Lung microvascular endothelial cell (primary cell): ENCODE data around the gene DRGX. TPM values are rescaled to one million over a fixed set of nuclear protein-coding genes. Genes with fewer than 3 reads are reported as not detected.
A peak's percentile ranks its signal among the peaks of the same experiment; 100 is the strongest.

Experiments used
- DNase-seq, 2 donors: peaks; one replicate each; pipeline versions ENCODE4 v3.0.0 to v3.0.0-alpha.2; 2010; ENCODE audit warnings: low read depth in 2 of 2
- total RNA-seq: library from RNA; depleted of rRNA; stranded (reverse); fragments of >200 nt; gene quantifications from 2 replicates; pipeline ENCODE4 v1.2.1, GENCODE V29; 2014

The DRGX gene
- total RNA-seq, 1 donor from 2014 or later, result not detected

DNA sequence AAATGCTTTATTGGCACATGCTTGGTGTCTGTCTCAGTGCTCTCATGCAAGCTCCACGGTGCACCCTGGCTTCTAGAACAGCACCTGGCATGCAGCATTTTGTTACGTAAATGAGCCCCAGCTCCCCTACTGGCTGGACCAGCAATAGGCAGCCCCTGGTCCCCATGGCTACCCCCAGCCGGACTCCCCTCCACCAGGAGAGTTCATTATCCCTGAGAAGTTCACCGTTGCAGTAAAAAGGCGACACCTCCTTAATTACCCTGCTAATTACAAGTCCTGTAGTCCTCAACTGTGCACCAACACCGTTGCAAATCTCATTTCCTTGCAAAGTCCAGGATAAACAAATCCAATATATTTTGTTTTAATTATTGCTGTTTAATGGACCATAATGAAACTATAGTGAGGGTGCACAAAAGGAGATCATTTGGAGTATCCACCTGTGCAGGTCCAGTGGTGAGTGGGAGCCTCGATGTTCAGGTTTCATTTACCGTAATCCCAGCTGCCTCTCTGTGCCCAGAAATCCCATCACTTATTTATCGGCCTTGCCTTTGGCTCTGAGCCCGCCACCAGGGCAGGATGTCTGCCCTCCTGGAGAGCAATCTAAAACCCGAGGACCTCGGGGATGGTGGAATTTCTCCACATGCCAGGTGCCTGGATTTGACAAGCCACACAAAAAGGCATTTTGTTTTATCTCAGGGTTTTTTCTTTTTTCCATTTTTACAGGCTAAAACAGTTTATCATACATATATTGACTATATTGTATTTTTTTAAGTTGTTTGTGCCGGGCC is 12.8 kb upstream of the DRGX start:
- peak; percentile 10 to 25 for DNase-seq

DNA sequence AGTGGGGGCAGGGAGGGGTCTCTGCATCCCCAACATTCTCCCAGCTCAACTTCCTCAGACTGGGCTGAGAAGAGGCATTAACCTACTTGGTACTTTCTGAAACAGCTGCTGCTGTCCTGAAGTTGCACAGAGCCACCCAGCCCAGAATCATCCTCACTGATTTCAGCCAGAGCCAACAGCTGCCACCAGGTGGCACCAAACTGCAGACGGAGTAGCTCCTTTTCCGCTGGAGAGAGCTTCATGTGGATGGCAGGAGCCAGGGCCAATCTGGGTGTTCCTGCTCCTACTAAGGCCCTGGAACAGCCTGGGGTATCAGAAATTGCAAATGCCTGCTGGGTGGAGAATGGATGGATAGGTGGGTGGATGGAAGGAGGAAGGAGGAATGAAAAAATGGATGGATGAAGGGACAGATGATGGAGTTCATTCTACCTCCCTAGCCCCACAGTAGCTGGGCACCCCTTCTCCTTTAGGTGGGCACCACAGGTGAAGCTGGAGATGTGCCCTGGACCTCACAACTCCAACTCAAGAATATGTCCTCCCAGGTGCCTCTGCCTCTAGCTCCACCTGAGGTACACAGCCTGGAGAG is 11.8 kb upstream of the DRGX start:
- DNase-seq, result peak; percentile 75 to 80

DNA sequence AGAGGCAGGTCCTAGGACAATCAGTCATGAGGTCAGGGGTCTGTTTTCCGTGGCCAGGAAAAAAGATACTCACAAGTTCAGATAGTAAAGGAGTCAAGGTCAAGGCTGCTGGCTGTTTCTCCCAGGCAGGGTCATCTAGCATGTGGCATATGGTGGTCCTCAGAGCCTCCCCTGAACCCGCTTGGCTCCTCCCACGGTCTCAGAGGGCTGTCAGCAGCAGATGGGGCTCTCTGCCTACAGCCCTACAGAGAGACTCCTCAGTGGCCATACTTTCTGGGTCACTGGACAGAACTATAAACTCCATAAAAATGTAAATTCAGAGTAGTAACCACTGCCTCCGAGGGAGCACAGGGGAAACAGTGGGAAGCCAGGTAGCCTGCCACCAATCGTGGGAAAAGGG is 11.3 kb upstream of the DRGX start:
- DNase-seq, result no peak

DNA sequence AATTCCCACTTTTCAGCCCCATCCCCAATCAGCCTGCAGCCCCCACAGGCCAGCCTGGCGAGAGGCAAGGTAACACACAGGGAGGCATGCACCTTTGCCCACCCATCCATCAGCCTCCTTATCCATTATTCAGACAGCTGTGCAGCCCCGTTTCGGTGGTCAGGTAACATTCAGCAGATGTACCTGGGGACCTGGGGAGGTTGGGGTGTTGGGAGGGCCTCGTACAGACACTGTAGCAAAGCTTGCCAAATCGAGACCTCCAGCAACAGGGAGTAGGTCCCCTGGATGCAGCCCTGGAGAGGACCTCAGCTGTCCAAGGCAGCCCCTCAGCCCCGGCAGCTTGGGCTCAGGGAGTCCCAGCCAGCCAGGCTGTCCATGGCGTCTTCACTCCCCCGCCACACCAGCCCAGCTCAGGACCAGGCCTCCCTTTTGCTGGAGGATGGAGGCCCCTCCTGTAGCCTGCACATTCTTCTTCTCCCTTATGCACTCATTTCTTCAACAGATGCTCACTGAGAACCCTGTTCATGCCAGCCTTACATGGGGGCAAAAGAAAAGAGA is 8.5 kb upstream of the DRGX start:
- no peak for DNase-seq

DNA sequence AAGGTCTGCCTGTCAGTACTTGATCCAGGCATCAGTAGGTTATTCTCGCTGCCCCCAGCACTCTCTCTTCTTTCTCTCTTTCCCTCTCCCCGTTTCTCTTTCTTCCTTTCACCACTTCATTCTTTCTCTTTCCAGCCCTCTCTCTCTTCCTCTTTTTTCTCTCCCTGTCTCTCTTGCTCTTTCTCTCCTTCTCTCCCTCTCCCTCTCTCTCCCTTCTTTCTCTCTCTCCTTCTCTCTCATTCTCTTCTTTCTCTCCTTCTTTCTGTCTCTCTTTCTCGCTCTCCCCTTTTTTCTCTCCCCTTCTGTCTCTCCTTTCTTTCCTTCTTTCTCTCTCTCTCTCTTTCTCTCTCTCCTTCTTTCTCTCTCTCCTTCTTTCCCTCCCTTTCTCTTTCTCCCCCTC is 7.5 kb upstream of the DRGX start:
- DNase-seq, result no peak

DNA sequence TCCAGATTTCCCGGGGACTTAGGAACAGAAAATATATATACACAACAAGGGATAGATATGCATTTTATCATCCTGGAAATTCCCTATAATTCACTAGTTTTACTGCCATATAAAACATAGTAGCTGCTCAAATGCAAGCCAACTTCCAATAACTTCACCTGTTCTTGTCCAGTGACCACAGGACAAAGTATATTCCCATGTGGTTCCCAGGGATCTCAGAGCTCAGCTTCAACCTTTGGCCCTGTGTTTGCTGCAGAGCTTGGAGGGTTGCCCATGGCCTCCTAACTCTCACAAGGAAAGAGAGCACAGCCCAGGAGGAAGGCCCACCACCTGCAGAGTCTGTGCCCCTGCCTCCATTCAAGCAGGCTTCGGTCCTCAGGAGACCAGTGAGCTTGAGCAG is 4.5 kb upstream of the DRGX start:
- no peak for DNase-seq

DNA sequence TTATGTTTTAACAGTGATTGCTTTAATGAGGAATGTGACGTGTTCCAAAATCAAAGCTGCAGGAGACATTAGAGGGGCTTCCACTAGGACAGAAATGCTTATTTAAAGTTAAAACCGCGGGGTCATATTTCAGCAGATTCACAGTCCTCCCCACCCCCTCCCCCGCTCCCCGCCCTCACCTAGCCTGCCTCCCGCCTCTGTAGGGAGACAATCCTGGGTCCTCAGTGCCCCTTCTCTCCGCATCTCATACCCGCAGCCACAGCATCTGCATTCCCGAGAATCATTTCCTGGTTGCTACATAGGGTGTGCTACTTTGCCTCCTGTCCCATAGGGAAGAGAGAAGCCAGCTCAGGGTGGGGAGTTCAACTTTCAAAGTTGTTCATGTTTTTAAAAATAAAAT is 3.1 kb upstream of the DRGX start:
- no peak for DNase-seq

DNA sequence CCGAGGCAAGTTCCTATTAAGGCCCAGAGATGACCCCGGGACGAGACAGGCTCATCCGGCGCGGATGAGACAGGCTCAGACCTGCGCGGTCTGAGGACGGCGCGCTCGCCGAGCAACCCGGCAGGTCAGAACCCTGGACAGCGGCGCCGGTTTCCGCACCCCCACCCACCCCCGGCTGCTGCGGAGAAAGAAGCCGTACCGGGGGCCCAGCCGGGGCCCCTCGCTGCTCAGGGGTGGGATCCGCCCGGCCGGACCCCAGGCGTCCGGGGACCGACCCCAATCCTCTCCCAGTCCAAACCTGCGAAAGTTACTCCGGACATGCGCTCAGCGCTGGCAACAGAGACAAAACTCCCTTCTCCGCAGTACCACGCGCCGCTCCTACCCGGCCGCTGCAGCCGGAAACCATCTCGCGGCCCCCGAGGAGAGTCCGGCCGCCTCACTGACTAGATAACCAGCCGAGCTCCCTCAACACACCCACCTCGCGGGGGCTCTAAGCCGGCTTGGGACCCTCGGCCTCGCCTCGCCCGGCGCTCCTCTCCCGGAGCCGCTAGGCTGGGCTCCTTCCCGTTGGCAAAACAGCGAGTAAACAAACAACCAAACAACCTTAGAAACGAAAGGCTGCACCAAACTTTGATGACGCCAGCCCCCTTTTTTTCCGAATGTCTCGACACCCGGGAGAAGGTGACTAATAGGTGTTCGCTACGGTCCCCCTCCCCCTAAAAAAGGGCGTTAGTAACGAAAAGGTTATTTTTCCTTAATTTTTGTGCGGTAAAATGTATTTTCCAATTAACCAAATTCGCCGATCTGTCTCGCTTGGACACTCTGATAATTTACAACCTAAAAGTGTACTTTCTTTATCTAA is 2.3 kb upstream of the DRGX start:
- DNase-seq, result peak; percentile 48 to 56

DNA sequence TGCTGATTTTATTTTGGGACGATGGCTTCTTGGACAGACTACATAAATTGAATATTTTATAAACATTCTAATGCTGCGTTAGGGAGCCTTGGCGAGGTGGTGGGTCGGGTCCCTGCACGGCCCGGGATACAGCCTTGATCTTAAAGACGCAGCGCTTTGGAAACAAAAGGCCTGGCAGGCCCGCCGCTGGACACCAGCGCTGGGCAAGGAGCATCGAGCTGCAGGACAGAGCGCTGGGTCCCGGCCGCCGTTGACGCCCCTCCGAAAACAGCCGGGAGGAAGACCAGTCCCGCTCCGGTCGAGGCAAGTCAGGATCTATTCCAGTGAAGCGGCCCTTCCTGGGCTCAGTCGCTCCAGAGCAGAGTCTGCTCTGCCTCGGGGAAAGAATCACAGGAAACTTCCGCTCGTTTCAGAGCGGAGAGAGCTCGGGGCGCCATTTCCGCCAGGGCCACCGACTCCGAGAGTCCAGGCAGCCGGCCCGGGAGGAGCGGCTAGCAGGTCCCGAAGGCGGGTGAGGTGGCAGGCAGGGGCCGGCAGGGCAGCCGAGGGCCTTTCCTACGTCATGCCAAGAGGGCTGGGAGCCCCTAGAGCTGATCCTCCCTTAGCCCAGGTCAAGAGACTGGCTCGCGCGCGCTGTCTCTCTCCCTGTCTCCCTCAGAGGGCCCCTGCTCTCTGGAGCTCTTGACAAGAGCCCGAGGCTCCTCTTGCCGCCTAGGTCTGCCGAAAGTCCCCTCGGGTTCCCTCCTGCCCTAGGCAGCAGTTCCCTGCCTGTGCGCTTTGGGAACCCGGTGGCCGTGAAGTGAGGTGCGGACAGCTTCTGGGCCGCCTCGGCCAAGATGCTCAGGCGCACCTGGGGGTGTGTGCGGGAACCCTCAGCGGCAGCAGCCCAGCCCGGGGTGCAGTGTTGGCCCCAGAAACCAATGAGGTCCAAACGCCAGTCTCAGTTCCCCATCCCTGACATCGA is 1.4 kb upstream of the DRGX start:
- DNase-seq, result no peak

DNA sequence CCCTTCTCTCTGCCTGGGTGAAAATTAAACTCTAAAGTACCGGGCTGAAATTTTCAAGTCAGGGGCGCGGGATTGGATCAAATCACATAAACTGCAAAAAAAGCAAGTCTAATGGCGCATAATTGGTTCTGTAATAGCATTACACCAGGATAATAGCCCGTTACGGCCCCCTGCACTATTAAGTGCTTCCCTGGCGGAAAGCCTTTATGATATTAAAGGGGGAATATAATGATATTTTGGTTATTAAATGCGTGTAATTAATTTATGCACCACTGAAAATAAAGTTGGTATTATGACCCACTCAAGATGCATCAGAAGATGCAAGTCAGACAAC is 744 bp upstream of the DRGX start:
- DNase-seq, result no peak

DNA sequence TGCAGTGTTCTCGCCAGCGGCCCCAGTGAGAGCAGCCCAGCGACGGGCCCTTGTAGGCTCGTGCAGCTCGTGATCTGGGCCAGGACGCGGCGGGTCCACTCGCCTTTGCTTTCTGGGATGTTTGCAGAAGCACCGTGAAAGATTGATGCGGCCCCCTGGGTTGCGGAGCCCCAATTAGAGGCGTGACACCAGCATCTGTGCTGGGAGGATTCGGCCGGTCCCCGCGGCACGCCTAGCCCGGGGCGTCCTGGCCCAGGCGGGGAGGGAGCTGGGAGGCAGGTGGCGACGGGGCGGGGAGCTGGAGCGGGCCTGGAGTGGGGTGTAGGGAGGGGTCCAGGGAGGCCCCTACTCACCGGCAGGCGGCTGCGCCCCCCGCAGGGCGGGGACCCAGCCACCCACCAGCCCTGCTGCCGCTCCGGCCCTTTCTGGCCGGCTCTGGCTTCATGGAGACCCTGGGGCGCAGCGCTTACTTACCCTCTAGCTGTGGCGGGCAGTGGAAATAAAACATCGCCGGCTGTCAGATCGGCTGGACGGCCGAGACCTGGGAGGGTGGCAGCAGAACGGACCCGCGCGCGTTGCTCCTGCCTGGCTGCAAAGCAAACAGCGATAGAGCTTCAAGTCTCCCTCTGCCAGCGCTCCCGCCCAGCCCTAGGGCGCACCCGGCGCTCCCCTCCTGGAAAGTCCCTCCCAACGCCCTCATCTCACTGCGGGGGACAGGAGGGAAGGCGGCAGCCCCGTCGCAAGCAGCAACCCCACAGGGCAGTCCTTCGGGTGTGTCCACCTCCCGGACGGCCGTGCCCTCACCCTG is 752 bp downstream of the DRGX start:
- DNase-seq, result no peak

DNA sequence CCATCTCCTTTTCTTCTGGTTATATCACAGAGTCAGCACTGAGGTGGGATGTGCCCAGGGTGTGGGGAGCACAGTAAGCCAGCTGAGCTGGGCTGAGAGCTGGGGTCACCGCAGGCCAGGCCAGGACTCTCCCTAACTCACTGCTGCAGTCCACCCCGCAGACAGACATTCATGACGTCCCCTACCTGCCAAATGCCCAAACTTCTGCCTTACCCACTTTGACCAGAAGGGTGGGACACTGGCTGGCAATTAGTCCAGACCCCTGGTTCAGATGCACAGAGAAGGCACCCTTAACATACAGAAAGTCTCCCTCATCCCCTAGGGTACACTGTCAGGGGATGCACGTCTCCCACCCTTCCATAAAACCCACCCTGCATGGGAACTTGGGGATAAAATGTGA is 2.1 kb downstream of the DRGX start:
- no peak for DNase-seq

DNA sequence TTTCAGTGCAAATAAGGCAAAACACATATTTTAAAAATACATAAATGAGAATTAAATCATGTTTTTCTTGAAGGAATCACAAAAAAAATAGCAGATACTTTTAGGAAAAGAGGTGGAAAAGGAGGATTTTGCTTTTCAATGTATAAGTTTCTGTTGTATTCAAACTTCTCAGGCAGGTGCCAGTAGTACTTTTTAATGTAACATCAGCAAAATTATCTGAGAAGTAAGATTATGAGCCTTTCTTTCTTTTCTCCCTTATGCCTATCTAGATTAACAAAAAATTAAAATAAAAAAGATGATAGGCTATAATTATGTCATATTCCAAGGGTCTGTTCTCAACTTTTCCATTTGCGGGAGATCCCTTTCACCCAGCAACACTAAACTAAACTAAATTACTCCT is 2.6 kb downstream of the DRGX start:
- DNase-seq, result no peak

DNA sequence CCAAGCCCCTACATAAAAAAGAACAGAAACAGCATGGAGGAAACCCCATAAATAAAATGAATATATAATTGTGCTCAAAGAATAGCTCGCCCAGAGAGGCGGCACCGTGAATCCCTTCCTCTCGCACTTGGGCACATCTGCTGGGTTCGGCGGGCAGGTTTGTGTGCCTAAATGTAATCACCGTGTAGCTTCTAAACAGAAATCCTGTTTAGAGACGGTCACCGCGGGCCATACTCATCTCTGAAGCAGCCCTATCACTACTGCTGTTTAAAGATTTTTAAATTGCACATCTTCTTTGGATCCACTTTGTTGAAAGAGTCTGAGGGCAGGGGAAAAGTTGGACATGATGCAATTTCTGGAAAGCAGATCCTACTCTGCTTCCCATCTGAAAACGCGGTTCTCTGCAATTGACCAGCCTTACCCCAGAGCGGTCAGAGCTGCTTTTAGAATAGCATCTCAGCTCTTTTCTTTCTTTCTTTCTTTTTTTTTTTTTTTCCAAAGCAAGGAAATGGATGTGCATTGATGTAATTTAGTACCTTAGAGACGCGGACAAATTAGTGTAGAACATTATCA is 6.4 kb downstream of the DRGX start:
- DNase-seq, result no peak

DNA sequence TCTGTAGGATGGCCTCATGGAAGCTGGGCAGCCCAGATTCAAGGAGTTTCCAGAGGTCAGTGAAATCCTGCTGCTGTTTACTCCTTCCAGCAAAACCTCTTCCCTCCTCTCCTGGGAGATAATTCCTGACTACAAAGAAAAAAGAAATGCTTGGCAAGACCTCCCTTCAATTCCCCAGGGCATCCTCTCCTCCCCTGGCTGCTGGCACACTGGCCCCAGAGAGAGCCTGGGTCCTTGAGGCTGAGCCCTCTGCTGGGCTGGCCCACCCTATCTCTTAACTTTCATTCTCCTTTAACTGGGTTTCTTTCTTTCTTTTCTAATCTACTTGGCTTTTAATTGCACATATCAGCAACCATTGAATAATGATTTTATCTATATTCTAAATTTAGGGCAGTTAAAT is 7.7 kb downstream of the DRGX start:
- no peak for DNase-seq

DNA sequence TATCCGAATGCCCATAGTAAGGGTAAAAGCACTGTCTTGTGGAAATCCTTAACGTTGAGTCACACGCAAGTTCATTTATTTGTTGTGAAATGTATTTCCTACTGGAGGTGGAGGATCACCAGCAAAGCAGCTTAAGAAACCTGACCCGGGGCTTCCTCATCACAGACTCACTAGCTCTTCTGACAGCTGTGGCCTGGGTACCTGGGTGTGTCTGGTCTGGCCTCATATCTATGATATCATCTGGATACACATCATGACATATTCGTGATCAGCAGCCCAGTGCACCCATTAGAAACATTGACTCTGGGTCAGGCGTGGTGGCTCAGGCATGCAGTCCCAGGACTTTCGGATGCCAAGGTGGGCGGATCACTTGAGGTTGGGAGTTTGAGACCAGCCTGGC is 8.8 kb downstream of the DRGX start:
- peak in 1 of 2 donors; percentile 69 for DNase-seq

DNA sequence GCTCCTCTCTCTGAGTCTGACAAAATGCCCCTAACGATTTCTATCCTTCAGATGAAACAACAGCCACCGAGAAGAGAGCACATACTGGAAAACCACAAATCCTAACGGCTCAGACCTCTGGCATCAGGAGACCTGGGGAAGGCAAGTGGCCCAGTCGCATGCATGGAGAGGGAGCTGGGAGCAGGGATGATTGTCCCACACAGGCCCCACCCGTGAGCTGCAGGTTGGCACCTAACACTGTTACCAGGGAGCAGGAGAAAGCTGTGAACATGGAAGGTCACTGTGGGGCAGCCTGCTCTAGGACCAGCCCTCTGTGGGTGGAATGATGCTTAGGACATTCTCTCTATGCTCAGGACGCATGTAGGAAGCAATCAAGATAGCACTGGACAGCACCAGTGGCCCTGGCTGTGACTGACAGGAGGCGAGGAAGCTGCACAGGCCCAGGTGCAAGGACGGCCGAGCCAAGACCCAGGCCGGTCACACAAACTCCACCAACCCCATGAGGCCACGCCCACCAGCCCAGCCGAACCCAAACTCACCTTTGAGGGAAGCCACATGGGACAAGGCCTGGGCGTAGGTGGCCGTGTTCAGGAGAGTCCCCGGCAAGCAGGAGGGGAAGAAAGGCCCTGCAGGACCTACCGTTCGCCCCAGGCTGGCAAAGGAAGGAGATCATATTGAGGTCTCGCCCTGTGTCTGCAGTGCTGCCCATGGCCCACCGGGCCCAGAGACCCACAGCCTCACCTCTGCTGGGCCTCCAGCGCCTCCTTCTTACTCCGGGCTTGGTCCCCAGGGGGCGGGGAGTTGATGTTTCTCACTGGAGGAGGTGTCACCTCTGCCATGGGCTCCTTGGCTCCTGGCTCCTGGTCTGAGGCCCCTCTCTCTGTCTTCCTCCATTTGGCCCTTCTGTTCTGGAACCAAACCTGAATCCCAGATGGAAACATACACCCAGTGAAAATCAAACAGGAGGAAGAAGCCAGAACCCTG is 9.7 kb downstream of the DRGX start:
- no peak for DNase-seq

DNA sequence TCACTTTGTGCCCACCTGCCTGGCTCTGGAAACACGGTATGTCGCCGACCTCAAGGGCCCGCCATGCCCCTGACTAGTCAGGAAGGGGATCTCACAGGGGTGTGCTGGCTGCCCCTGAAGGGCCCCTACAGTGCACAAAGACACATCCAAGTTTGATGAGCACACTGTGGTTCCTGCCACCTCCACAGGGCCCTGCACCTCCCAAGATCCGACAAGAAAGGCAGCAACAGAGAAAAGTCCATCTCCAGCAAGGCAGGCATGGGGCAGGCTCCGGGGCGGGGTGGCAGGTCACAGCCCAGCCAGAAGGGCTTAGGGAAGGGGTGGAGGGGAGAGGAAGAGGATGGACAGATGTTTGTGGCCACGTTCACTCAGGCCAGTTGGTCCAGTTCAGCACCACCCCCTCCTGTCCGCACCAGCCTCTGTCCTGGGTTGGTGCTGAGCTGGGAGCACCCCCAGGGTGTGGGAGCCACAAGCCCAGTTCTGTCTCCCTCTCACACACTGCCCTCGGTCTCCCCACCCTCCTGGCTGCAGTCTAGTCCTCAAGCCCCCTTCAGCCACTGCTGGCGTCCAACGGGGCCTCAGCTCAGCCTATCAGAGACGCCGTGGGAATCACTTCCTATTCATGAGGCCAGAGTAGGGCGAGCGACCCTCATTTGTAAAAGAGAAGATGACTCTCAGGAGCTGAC is 11.5 kb downstream of the DRGX start:
- DNase-seq, result no peak
